Large intestine (tissue), 3 donors: ENCODE measurements around the gene SSH2. TPM values are rescaled to one million over a fixed set of nuclear protein-coding genes. Genes with fewer than 3 reads are reported as not detected.
"Not testable (repeated sequence)": the region's sequence is repeated elsewhere in the genome, so short reads cannot be mapped to it uniquely, and the experiment has no call there.

Experiments used
- DNase-seq, 2 donors: peaks; one replicate each; pipeline versions ENCODE4 v3.0.0 to v3.0.0-alpha.2; 2013
- H3K27ac ChIP-seq: one replicate; pipeline ENCODE4 v1.5.1; 2013; ENCODE audit warnings: low read length
- H3K27me3 ChIP-seq: 2 replicates; pipeline ENCODE4 v1.6.1; 2013; ENCODE audit warnings: low read length; ENCODE audit not compliant: control insufficient read depth, insufficient read depth
- H3K36me3 ChIP-seq: 2 replicates; pipeline ENCODE4 v1.6.1; 2013; ENCODE audit warnings: low read length; ENCODE audit not compliant: control insufficient read depth, insufficient read depth
- H3K4me1 ChIP-seq: one replicate; pipeline ENCODE4 v1.6.1; 2013; ENCODE audit warnings: low read length; ENCODE audit not compliant: control insufficient read depth, insufficient read depth
- H3K4me3 ChIP-seq: one replicate; pipeline ENCODE4 v1.5.1; 2013; ENCODE audit warnings: low read length
- H3K9me3 ChIP-seq: one replicate; pipeline ENCODE4 v1.6.1; 2013; ENCODE audit warnings: mild to moderate bottlenecking, low read depth, low read length, moderate library complexity; ENCODE audit not compliant: control insufficient read depth
- WGBS: methylation state at CpG from one replicate; pipeline ENCODE4 v1.1.5; 2013; ENCODE audit warnings: low lambda C conversion rate; ENCODE audit not compliant: insufficient coverage; 5-methylcytosine and 5-hydroxymethylcytosine counted together
- polyA plus RNA-seq: library from polyadenylated mRNA; unstranded; fragments of 120-200 nt; gene quantifications from one replicate; pipeline ENCODE4 v1.2.1, GENCODE V29; 2013

The SSH2 gene
- polyA plus RNA-seq, 1 donor, result 16.2 TPM

GRCh38 chr17:29675961-29676360 lies 254.1 kb downstream of the SSH2 start:
- not testable (repeated sequence) for H3K4me1 ChIP-seq, H3K27ac ChIP-seq, H3K4me3 ChIP-seq, H3K9me3 ChIP-seq, DNase-seq, H3K36me3 ChIP-seq, H3K27me3 ChIP-seq
- WGBS, result no CpG with 5 or more reads among the region's 8 CpGs

- H3K27me3 ChIP-seq, result no peaks in the 10 kb centered on the region
- peaks cover 5% of the 10 kb centered on the region for H3K36me3 ChIP-seq
- no peaks in the 10 kb centered on the region for H3K9me3 ChIP-seq
- no peaks in the 10 kb centered on the region for H3K4me1 ChIP-seq
- no peak overlapping the region for H3K4me3 ChIP-seq
- no CpG with 5 or more reads among the region's 1 CpG for WGBS
- H3K27ac ChIP-seq, result no peak overlapping the region
- no peak for DNase-seq
Measured at GRCh38 chr17:29674281-29674680, 255.7 kb downstream of the SSH2 start.

DNA sequence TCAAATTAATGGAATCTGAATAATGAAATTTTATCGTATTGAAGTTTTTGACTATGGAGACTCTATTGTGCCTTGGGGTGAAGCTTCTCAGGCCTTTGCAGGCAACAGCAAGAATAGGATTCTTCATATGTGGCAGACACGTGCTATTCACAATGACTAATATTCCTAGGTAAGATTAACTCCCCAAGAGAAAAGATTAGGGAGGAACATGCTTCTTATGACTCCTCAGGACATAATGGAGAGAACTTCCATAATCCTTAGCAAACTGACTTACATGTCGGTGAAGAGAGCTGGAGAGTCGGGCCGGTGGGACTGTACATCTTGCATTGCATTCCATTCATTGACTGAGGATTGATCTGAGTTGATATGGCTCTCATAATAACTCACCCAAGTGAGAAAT lies 258.4 kb downstream of the SSH2 start:
- WGBS, result no CpG with 5 or more reads among the region's 5 CpGs
- Histone ChIP-seq H3K4me3 (no peak overlapping the region), H3K36me3 (peaks cover 14% of the 10 kb centered on the region)

GRCh38 chr17:29669266-29669665 lies 260.8 kb downstream of the SSH2 start:
- peaks cover 15% of the 10 kb centered on the region for H3K4me1 ChIP-seq
- peaks cover 16% of the 10 kb centered on the region for H3K36me3 ChIP-seq
- DNase-seq, result no peak

More for the DNA sequence above, 258.4 kb downstream of the SSH2 start:
- no peaks in the 10 kb centered on the region for H3K9me3 ChIP-seq
- H3K27ac ChIP-seq, result no peak overlapping the region
- H3K4me1 ChIP-seq, result no peaks in the 10 kb centered on the region
- no peak for DNase-seq
- no peaks in the 10 kb centered on the region for H3K27me3 ChIP-seq

DNA sequence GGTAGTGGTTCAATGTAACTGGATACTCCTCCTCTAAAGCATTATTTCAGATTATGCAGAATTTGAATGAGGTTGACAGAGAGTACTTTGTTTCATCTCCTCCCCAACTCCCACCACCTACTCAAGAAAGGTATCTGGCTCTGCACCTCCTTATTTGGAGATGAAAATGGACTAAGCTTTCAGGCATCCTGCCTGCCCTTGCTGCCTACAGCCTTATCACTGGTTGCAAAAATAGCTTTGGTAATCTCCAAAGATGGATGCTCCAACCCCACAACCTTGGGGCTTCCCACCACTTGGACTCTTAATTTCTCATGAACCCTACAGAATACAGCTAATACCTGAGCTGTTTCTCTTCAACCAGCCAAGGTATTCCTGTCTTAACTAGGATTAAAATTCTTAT lies 262.1 kb downstream of the SSH2 start:
- Histone ChIP-seq H3K9me3 (no peaks in the 10 kb centered on the region), H3K27ac (no peak overlapping the region), H3K36me3 (peaks cover 16% of the 10 kb centered on the region), H3K27me3 (no peaks in the 10 kb centered on the region), H3K4me3 (no peak overlapping the region), H3K4me1 (peaks cover 19% of the 10 kb centered on the region)
- no peak for DNase-seq

More at GRCh38 chr17:29669266-29669665, 260.8 kb downstream of the SSH2 start:
- Histone ChIP-seq H3K4me3 (no peak overlapping the region), H3K27me3 (no peaks in the 10 kb centered on the region), H3K9me3 (no peaks in the 10 kb centered on the region), H3K27ac (no peak overlapping the region)

DNA sequence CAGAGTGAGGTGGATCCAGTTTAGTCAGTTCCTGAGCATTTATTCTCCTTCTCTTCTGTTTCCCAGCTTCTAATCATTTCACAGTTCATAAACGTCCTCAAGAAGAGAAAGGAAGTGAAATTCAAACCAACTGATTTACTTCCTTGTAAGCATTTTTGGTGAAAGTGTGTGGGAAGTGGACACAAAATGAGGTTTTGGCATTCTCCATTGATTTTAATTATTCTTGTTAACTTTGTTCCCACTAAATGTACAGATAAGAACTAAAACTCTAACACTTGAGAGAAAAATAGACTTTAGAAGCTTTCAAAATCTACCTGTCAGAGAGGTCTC lies 264.6 kb downstream of the SSH2 start:
- no peaks in the 10 kb centered on the region for H3K9me3 ChIP-seq
- H3K27me3 ChIP-seq, result no peaks in the 10 kb centered on the region
- DNase-seq, result no peak
- peaks cover 22% of the 10 kb centered on the region for H3K4me1 ChIP-seq
- 20% methylated on average over 1 of the region's 1 CpG for WGBS
- H3K36me3 ChIP-seq, result peaks cover 11% of the 10 kb centered on the region
- H3K27ac ChIP-seq, result peak overlapping the region; percentile 84
- no peak overlapping the region for H3K4me3 ChIP-seq

DNA sequence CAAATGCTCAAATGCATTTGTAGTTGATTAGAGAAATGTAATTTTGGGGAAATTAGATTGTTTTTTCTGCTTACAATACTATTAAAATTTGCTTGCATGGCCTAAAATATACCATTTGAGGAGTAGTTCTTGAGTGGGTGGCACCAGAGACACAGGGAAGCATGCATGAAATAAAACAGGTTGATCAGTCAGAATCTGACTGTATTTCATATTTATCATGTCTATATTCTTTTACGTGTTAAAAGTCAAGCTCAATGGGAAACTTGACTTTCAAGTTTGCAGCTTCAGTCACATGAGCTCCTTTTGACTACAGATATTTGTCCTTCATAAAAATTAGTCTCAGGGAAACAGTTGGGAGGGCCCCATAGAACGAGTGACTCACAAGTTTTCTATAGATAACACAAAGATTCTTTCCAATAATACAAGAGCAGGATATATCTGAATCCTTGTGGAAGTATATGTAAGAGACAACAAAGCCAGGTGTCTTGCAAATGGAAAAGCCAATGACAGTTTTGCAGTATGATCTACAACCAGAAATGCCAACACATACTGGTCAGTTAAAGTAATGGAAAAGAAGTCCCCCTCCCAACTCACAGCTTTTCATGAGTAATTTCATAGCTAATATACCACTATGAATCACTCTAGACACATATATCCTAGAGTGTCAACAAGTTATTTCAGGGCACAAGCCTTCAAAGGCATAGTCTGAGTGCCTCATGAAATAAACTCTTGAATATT lies 265.1 kb downstream of the SSH2 start:
- peaks cover 11% of the 10 kb centered on the region for H3K36me3 ChIP-seq
- peaks cover 22% of the 10 kb centered on the region for H3K4me1 ChIP-seq
- WGBS, result 43% methylated on average over 1 of the region's 2 CpGs

DNA sequence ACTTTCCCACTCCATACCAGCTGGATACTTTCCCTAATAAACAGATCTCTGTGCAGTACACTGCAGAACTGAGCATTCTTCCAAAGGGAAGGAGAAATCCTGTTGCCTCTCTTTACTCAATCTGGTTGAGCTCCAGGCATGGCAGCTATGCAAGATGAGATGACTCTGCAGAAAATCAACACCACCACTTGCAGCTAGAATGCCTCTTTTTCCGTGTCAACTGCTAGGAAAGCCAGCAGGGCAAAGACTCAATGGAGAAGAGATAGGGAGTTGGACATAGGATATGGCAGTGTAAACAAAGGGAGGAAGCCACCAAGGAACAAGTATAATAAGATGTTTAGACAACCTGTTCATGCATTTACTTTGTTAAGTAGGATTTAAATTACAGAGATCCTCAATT lies 266.9 kb downstream of the SSH2 start:
- peaks cover 22% of the 10 kb centered on the region for H3K4me1 ChIP-seq
- H3K27ac ChIP-seq, result peak overlapping the region; percentile 21
- 60% methylated on average over 1 of the region's 1 CpG for WGBS
- H3K9me3 ChIP-seq, result no peaks in the 10 kb centered on the region
- peak in 1 of 2 donors; percentile 33 for DNase-seq
- H3K27me3 ChIP-seq, result no peaks in the 10 kb centered on the region
- peaks cover 10% of the 10 kb centered on the region for H3K36me3 ChIP-seq
- H3K4me3 ChIP-seq, result no peak overlapping the region

More for the DNA sequence above, 265.1 kb downstream of the SSH2 start:
- H3K4me3 ChIP-seq, result no peak overlapping the region
- DNase-seq, result peak; percentile 63 to 76
- H3K27ac ChIP-seq, result peak overlapping the region; percentile 84
- no peaks in the 10 kb centered on the region for H3K27me3 ChIP-seq
- no peaks in the 10 kb centered on the region for H3K9me3 ChIP-seq

DNA sequence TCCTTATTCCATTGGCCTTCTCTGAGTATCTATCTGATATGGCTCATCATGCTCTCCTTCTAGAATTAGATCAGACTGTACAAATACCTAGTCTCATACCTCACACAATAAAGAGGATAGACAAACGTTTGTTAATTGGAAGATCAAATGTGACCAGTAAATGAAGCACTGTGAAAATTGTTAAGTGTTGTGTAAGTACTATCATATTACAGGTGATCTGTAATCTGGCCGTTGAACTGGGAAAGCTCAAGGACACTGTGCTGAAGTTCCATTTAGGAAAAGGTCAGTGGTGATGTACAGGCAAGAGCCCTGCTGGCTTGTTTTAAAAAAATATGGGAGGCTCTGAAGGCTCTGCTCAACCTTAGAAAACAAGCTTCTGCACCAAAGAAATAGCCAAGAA lies 268.8 kb downstream of the SSH2 start:
- Histone ChIP-seq H3K9me3 (no peaks in the 10 kb centered on the region), H3K27me3 (no peaks in the 10 kb centered on the region), H3K27ac (no peak overlapping the region), H3K4me1 (peaks cover 21% of the 10 kb centered on the region), H3K4me3 (no peak overlapping the region), H3K36me3 (peaks cover 5% of the 10 kb centered on the region)
- DNase-seq, result no peak
- no CpG with 5 or more reads among the region's 2 CpGs for WGBS

DNA sequence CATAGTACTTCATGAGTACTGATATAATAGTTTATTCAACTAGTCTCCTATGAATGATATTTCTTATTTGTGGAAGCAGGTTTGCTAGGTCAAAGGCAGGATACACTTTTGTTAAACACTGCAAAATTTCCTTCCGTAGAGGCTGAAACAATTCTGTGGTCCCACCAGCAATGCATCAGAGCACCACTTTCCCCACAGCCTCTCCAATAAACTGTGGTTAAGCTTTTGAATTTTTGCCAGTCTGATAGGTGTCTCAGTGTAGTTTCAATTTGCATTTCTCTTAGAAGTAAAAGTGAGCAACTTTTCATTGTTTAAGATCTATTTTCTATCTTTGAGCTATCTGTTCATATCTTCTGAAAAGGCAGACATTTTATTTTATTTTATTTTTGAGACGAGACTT lies 270.9 kb downstream of the SSH2 start:
- WGBS, result 100% methylated on average over 2 of the region's 2 CpGs
- peaks cover 6% of the 10 kb centered on the region for H3K36me3 ChIP-seq

DNA sequence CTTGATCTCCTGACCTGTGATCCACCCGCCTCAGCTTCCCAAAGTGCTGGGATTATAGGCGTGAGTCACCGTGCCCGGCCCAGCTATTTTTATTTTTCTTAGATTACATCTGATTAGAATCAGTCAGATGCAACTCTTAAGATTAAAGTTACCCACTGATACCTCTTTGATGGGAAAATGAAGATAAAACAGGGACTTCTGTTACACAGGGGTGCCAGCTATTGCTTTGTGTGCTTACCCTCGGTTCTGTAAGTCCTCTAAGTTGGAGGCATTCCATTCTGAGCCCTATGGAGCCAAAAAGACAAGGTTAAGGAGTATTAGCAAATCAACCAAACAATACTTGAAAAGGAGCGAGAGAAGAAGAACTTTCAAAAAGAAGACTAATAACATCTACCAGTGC lies 274.7 kb downstream of the SSH2 start:
- DNase-seq, result no peak
- Histone ChIP-seq H3K27ac (no peak overlapping the region), H3K9me3 (no peaks in the 10 kb centered on the region), H3K27me3 (no peaks in the 10 kb centered on the region), H3K4me3 (no peak overlapping the region), H3K36me3 (peaks cover 11% of the 10 kb centered on the region), H3K4me1 (no peaks in the 10 kb centered on the region)
- no CpG with 5 or more reads among the region's 6 CpGs for WGBS

More for the DNA sequence above, 270.9 kb downstream of the SSH2 start:
- DNase-seq, result no peak
- H3K4me1 ChIP-seq, result peaks cover 7% of the 10 kb centered on the region
- H3K27me3 ChIP-seq, result no peaks in the 10 kb centered on the region
- H3K4me3 ChIP-seq, result no peak overlapping the region
- no peaks in the 10 kb centered on the region for H3K9me3 ChIP-seq
- H3K27ac ChIP-seq, result no peak overlapping the region
